Urinary bladder (tissue), 4 donors: Measurements from ENCODE around the gene TUFT1. TPM values are rescaled to one million over a fixed set of nuclear protein-coding genes. Genes with fewer than 3 reads are reported as not detected.

Experiments
- DNase-seq: peaks from one replicate; pipeline ENCODE4 v3.0.0-alpha.2; 2015; ENCODE audit errors: extremely low spot score
- H3K27ac ChIP-seq: one replicate; pipeline ENCODE4 v1.5.1; 2013; ENCODE audit warnings: low read depth, mild to moderate bottlenecking, moderate library complexity
- H3K36me3 ChIP-seq: one replicate; pipeline ENCODE4 v1.6.1; 2013; ENCODE audit warnings: mild to moderate bottlenecking, moderate library complexity; ENCODE audit not compliant: insufficient read depth
- H3K4me1 ChIP-seq: one replicate; pipeline ENCODE4 v1.6.1; 2013; ENCODE audit warnings: mild to moderate bottlenecking, moderate library complexity; ENCODE audit not compliant: insufficient read depth
- H3K4me3 ChIP-seq: one replicate; pipeline ENCODE4 v1.5.1; 2013; ENCODE audit warnings: low read depth, low read length
- whole genome bisulfite sequencing: extraction: QIAGEN DNeasy Blood & Tissue Kit; methylation state at CpG from one replicate; pipeline ENCODE4 v1.1.7; 2013; 5-methylcytosine and 5-hydroxymethylcytosine counted together
- polyA plus RNA-seq: library from polyadenylated mRNA; stranded (reverse); fragments of 200-250 nt; gene quantifications from one replicate; pipeline ENCODE4 v1.2.3, GENCODE V29; 2013
- total RNA-seq: library from RNA; depleted of rRNA; stranded (reverse); fragments of >200 nt; gene quantifications from one replicate; pipeline ENCODE4 v1.2.3, GENCODE V29; 2014
- donor health status: healthy with polysubstance abuse.
- donor health status: healthy.

TUFT1 gene, protein sequence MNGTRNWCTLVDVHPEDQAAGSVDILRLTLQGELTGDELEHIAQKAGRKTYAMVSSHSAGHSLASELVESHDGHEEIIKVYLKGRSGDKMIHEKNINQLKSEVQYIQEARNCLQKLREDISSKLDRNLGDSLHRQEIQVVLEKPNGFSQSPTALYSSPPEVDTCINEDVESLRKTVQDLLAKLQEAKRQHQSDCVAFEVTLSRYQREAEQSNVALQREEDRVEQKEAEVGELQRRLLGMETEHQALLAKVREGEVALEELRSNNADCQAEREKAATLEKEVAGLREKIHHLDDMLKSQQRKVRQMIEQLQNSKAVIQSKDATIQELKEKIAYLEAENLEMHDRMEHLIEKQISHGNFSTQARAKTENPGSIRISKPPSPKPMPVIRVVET
- total RNA-seq (9.7 TPM), polyA plus RNA-seq (8.5 TPM)

DNA sequence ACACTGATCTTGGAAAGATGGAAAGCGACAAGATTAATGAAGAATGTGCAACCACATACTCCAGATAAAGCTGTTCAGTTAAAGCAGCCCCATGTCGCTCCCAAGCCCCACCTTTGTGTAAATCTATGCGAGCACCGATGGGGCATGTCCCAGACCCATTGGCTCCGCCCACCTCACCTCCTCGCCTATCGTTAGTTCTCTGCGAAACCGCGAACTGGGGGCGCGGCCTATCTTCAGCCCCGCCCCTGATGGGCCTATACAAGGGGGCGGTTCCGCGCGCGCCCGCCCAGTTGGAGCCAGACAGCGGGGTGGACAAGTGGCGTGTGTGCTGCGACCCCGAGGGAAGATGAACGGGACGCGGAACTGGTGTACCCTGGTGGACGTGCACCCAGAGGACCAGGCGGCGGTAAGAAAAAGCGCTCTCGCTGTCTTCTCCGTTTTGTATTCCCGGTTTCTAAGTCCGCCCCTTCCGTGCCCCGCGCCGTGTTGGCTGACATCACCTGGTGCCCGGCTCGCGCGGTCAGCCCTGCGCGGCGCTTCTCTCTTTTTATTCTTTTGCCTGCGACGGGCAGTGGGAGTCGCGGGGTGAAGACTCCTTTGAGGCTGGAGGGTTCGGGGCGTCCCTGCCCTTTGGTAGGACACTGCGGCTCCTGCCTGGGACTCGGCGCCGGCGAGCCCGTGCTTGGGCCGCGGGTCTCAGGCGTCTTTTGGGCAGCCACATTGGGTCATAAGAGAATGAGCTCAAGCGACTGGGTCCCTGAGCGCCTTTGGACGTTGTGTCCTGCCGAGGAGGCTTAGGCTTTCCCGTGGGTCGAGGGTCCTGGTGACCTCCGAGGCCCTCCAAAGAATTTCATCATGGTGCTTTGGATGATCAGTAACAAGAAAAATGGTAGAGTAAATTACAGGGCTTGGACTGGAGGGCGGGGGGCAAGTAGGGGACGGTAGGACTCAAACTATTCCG is at the start of gene TUFT1:
Gene TUFT1 (plus strand): TSS at position 289 of the 961 bp plus-strand sequence. CDS start 58 bp downstream, at position 347.
- WGBS: 2% methylated on average over 70 of the region's 70 CpGs
- peaks cover 4% of the 10 kb centered on the region for H3K4me1 ChIP-seq
- peak; percentile 92 for DNase-seq
- peak within 1 kb of the TSS; percentile 59 for H3K4me3 ChIP-seq
- H3K27ac ChIP-seq: peak within 1 kb of the TSS; percentile 73
- H3K36me3 ChIP-seq: no peaks in the 10 kb centered on the region

GRCh38 chr1:151491641-151492040 is 48.5 kb upstream of the TUFT1 start:
- 81% methylated on average over 5 of the region's 5 CpGs for WGBS
- H3K4me1 ChIP-seq: no peaks in the 10 kb centered on the region
- no peak overlapping the region for H3K27ac ChIP-seq
- no peak overlapping the region for H3K4me3 ChIP-seq
- no peaks in the 10 kb centered on the region for H3K36me3 ChIP-seq
- no peak for DNase-seq

- Histone ChIP-seq H3K27ac (no peak overlapping the region), H3K4me1 (no peaks in the 10 kb centered on the region), H3K4me3 (no peak overlapping the region), H3K36me3 (no peaks in the 10 kb centered on the region)
- no peak for DNase-seq
- WGBS: 67% methylated on average over 1 of the region's 1 CpG
Measured at GRCh38 chr1:151492120-151492519, 48.0 kb upstream of the TUFT1 start.

DNA sequence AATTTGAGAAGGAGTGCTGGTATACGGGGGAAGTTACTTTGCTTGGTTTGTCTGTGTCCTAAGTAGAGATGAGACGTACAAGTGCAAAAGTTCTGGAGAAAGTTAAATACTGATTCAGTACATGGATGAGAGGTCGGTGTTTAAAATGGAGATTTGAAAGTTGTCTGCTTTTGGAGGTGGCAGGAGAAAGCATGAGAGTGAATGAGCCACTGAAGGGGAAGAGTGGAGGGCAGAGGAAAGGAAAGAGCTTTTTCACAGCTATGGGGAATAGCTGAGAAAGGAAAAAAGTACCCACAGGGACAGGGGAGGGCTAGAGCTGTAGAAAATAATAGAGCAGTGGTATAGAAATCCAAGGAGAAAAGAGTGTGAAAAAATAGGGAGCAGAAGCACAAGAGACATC is 47.1 kb upstream of the TUFT1 start:
- no peaks in the 10 kb centered on the region for H3K36me3 ChIP-seq
- 86% methylated on average over 3 of the region's 3 CpGs for WGBS
- no peak for DNase-seq
- no peaks in the 10 kb centered on the region for H3K4me1 ChIP-seq
- H3K27ac ChIP-seq: no peak overlapping the region
- H3K4me3 ChIP-seq: no peak overlapping the region

- Histone ChIP-seq H3K27ac (no peak overlapping the region), H3K4me3 (no peak overlapping the region), H3K36me3 (no peaks in the 10 kb centered on the region), H3K4me1 (no peaks in the 10 kb centered on the region)
- DNase-seq: no peak
- 3% methylated on average over 1 of the region's 1 CpG for WGBS
Measured at GRCh38 chr1:151494741-151495281, 45.3 kb upstream of the TUFT1 start.

- H3K27ac ChIP-seq: no peak overlapping the region
- H3K36me3 ChIP-seq: no peaks in the 10 kb centered on the region
- WGBS: 53% methylated on average over 1 of the region's 1 CpG
- DNase-seq: no peak
- no peaks in the 10 kb centered on the region for H3K4me1 ChIP-seq
- no peak overlapping the region for H3K4me3 ChIP-seq
Measured at GRCh38 chr1:151495316-151495715, 44.8 kb upstream of the TUFT1 start.

GRCh38 chr1:151499365-151499764 is 40.7 kb upstream of the TUFT1 start:
- Histone ChIP-seq H3K36me3 (no peaks in the 10 kb centered on the region), H3K4me1 (no peaks in the 10 kb centered on the region), H3K27ac (no peak overlapping the region), H3K4me3 (no peak overlapping the region)
- WGBS: 93% methylated on average over 5 of the region's 5 CpGs
- no peak for DNase-seq

- DNase-seq: no peak
- H3K4me1 ChIP-seq: no peaks in the 10 kb centered on the region
- H3K4me3 ChIP-seq: no peak overlapping the region
- H3K27ac ChIP-seq: no peak overlapping the region
- WGBS: 93% methylated on average over 1 of the region's 1 CpG
- no peaks in the 10 kb centered on the region for H3K36me3 ChIP-seq
Measured at GRCh38 chr1:151499930-151500329, 40.2 kb upstream of the TUFT1 start.

DNA sequence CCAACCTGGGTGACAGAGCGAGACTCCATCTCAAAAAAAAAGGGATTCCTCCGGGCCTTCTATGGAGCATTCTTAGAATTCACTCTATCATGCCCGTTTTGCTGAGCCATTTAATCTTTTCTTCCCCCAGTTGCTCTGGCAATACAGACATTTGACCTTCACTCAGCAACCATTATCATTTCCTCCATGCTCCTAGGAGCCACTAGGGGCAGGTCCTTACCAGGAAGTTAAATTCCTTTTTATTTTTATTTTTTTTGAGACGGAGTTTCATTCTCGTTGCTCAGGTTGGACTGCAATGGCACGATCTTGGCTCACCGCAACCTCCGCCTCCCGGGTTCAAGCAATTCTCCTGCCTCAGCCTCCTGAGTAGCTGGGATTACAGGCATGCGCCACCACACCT is 38.6 kb upstream of the TUFT1 start:
- WGBS: 80% methylated on average over 10 of the region's 10 CpGs

DNA sequence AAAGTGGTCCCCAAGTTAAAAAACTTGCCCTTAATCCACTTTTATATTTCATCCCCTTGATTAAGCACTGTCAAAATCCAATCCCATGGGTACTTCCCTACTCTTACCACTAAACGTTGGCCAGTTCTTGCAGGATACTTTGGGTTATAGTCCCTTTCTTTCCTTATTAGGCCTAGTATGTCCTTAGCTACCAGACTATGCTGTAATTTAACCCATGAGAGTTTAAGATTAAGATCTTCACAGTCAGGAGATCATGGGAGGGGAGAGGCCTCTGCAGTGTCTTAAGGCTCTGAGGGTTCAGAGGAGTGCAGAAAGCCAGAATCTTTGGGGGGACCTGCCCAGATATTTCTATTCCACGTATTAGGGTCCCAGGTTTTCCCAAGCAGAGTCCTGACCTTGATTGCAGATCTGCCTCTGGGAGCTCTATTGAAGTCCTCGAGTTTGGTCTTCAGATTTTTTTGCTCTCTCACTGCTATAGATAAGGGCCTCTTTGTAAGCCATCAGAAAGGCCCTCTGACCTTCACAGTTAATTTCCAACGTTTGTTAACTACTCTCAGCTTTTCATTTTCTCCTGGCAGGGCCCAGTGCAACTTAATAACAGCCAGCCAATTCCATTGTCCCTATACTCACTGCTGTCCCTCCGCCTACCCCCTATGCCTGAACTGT is 37.9 kb upstream of the TUFT1 start:
- no peak for DNase-seq
- Histone ChIP-seq H3K4me3 (no peak overlapping the region), H3K4me1 (no peaks in the 10 kb centered on the region), H3K36me3 (no peaks in the 10 kb centered on the region), H3K27ac (no peak overlapping the region)
- 54% methylated on average over 5 of the region's 5 CpGs for WGBS

More for the DNA sequence above, 38.6 kb upstream of the TUFT1 start:
- Histone ChIP-seq H3K36me3 (no peaks in the 10 kb centered on the region), H3K4me1 (no peaks in the 10 kb centered on the region), H3K27ac (no peak overlapping the region), H3K4me3 (no peak overlapping the region)
- no peak for DNase-seq

- no peak for DNase-seq
- WGBS: 63% methylated on average over 7 of the region's 7 CpGs
- H3K27ac ChIP-seq: no peak overlapping the region
- no peaks in the 10 kb centered on the region for H3K36me3 ChIP-seq
- H3K4me1 ChIP-seq: no peaks in the 10 kb centered on the region
- no peak overlapping the region for H3K4me3 ChIP-seq
Measured at GRCh38 chr1:151502859-151503780, 37.0 kb upstream of the TUFT1 start.

- no peaks in the 10 kb centered on the region for H3K4me1 ChIP-seq
Measured at GRCh38 chr1:151504252-151504651, 35.9 kb upstream of the TUFT1 start.

More at GRCh38 chr1:151504252-151504651, 35.9 kb upstream of the TUFT1 start:
- Histone ChIP-seq H3K36me3 (no peaks in the 10 kb centered on the region), H3K27ac (no peak overlapping the region), H3K4me3 (no peak overlapping the region)
- DNase-seq: no peak
- WGBS: 47% methylated on average over 3 of the region's 3 CpGs
